Measurements from ENCODE around the gene COPS9. TPM values are rescaled to one million over a fixed set of nuclear protein-coding genes. Genes with fewer than 3 reads are reported as not detected.

Gene COPS9
- total RNA-seq, 2 experiments from 2014 or later = 46.7 to 48.5 TPM

- no peaks in the 10 kb centered on the region for H3K27me3 Mint-ChIP-seq
- peaks cover 43% of the 10 kb centered on the region for H3K36me3 Mint-ChIP-seq (ENCODE audit: low read depth)
- H3K9me3 Mint-ChIP-seq = no peaks in the 10 kb centered on the region
- H3K9me3 ChIP-seq (ENCODE audit: control insufficient read depth in 1 of 2, insufficient read depth in 1 of 2, low read length in 2 of 2) = no peaks in the 10 kb centered on the region
- H3K27ac Mint-ChIP-seq = peak overlapping the region; percentile 71
- H3K4me1 ChIP-seq (ENCODE audit: insufficient read depth, low read length) = peaks cover 33% of the 10 kb centered on the region
- no peak for TF ChIP-seq CTCF (IDR thresholded peaks at IDR 0.05)
- H3K36me3 ChIP-seq (ENCODE audit: insufficient read depth, low read length) = peaks cover 21% of the 10 kb centered on the region
- POLR2A ChIA-PET = no interaction called here
- ATAC-seq (ENCODE audit: poor library complexity) = peak; percentile 41
- peak overlapping the region; percentile 94 for H3K4me3 ChIP-seq (ENCODE audit: low read length)
- peak in 5 of 14 experiments; percentile 9 to 49 (median 22) for DNase-seq
- peak overlapping the region in 1 of 2 donors; percentile 24 for H3K27ac ChIP-seq (ENCODE audit: low read depth in 1 of 2, low read length in 2 of 2)
- intact Hi-C loops (cut with DNase I, micrococcal nuclease) = loop anchor here in 1 of 2 experiments (5.0 to 10.0 kb wide), 3 partner anchors 428 to 1712 kb away; partner anchors contain the start of genes ASB1, DUSP28, HDAC4 and RNPEPL1
- peaks cover 33% of the 10 kb centered on the region for H3K4me1 Mint-ChIP-seq (ENCODE audit: low read depth)
- CTCF ChIA-PET = no interaction called here
- peaks cover 0 to 2% of the 10 kb centered on the region in 2 experiments for H3K27me3 ChIP-seq (ENCODE audit: control insufficient read depth in 1 of 2, insufficient read depth in 2 of 2, low read length in 2 of 2)
- H3K4me3 Mint-ChIP-seq = peak overlapping the region; percentile 95
Measured at GRCh38 chr2:240136671-240137292, 677 bp upstream of the COPS9 start.

DNA sequence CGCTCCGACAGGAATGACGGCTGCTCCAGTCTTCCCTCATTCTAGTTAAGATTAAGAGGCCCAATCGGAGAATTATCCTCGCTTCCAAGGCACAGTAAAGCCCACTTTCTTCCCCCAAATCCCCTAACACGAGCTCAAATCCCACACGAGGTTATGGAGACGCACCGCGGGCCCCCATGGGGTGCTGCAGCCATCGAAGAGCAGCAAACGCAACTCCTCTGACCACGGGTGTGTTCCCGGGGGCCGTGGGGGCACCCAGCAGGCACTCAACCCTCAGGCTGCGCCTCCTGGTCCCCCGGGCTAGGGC, 446 bp downstream of the COPS9 start:
- POLR2A ChIA-PET = no interaction called here
- Histone ChIP-seq H3K27me3 (ENCODE audit: control insufficient read depth in 1 of 2, insufficient read depth in 2 of 2, low read length in 2 of 2) (no peaks in the 10 kb centered on the region), H3K9me3 (ENCODE audit: control insufficient read depth in 1 of 2, insufficient read depth in 1 of 2, low read length in 2 of 2) (no peaks in the 10 kb centered on the region), H3K4me1 (ENCODE audit: insufficient read depth, low read length) (peaks cover 33% of the 10 kb centered on the region), H3K27ac (ENCODE audit: low read depth in 1 of 2, low read length in 2 of 2) (peak overlapping the region; percentile 24 to 40), H3K36me3 (ENCODE audit: insufficient read depth, low read length) (peaks cover 31% of the 10 kb centered on the region), H3K4me3 (ENCODE audit: low read length) (peak overlapping the region; percentile 94)
- H3K9me3 Mint-ChIP-seq = no peaks in the 10 kb centered on the region
- no peak for TF ChIP-seq CTCF (IDR thresholded peaks at IDR 0.05)
- H3K4me3 Mint-ChIP-seq = peak overlapping the region; percentile 95
- CTCF ChIA-PET = interaction anchor here (1.0 kb wide), 1 partner anchor 8 kb away, joined by 5 read pairs; no protein-coding TSS in a partner anchor
- peaks cover 33% of the 10 kb centered on the region for H3K4me1 Mint-ChIP-seq (ENCODE audit: low read depth)
- intact Hi-C loops (cut with DNase I, micrococcal nuclease) = loop anchor here in 1 of 2 experiments (2.0 to 10.0 kb wide), 4 partner anchors 111 to 1711 kb away; partner anchors contain the start of genes ASB1, DUSP28, HDAC4 and NDUFA10
- no peak for DNase-seq
- peaks cover 54% of the 10 kb centered on the region for H3K36me3 Mint-ChIP-seq (ENCODE audit: low read depth)
- no peaks in the 10 kb centered on the region for H3K27me3 Mint-ChIP-seq
- H3K27ac Mint-ChIP-seq = peak overlapping the region; percentile 71
- ATAC-seq (ENCODE audit: poor library complexity) = peak; percentile 6

DNA sequence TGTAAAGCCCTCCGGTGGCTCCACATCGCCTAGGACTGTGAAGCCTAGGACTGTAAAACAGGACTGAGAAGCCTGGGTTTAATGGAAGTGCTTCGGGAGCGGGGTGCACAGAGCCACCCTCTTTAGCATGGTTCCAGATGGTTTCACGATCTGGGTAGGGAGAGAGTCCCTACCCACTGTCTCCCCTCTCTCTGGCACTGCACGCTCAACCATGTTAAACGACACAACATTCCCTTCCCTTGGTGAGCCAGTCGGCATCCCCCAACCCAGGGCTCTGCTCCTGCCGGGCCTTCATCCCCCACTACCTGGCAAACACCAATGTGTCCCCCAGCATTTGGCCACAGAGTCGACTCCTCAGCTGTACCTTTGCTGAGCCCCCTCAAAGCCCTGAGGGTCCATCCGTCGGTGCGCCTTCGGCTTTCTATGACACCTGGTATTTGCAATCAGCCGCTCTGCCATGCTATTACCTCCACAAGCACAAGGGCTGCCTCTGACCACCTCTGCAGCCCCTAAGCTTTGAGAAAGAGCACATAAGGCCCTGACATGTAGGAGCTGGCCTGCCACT, 1.1 kb downstream of the COPS9 start:
- peak overlapping the region in 1 of 2 donors; percentile 40 for H3K27ac ChIP-seq (ENCODE audit: low read depth in 1 of 2, low read length in 2 of 2)
- H3K27me3 Mint-ChIP-seq = no peaks in the 10 kb centered on the region
- H3K9me3 Mint-ChIP-seq = no peaks in the 10 kb centered on the region
- DNase-seq (no peak), ATAC-seq (ENCODE audit: poor library complexity) (no peak)
- intact Hi-C loops (cut with DNase I, micrococcal nuclease) = loop anchor here in 1 of 2 experiments (2.0 to 10.0 kb wide), 4 partner anchors 110 to 1710 kb away; partner anchors contain the start of genes ASB1, DUSP28, HDAC4 and NDUFA10
- POLR2A ChIA-PET = no interaction called here
- H3K27me3 ChIP-seq (ENCODE audit: control insufficient read depth in 1 of 2, insufficient read depth in 2 of 2, low read length in 2 of 2) = no peaks in the 10 kb centered on the region
- H3K4me3 Mint-ChIP-seq = peak overlapping the region; percentile 95
- H3K4me1 ChIP-seq (ENCODE audit: insufficient read depth, low read length) = peaks cover 33% of the 10 kb centered on the region
- H3K9me3 ChIP-seq (ENCODE audit: control insufficient read depth in 1 of 2, insufficient read depth in 1 of 2, low read length in 2 of 2) = no peaks in the 10 kb centered on the region
- H3K36me3 Mint-ChIP-seq (ENCODE audit: low read depth) = peaks cover 61% of the 10 kb centered on the region
- no peak for TF ChIP-seq CTCF (IDR thresholded peaks at IDR 0.05)
- CTCF ChIA-PET = interaction anchor here (1.0 to 1.2 kb wide), 2 partner anchors 9 kb away, joined by 3 to 5 read pairs; no protein-coding TSS in a partner anchor
- peaks cover 33% of the 10 kb centered on the region for H3K4me1 Mint-ChIP-seq (ENCODE audit: low read depth)
- H3K4me3 ChIP-seq (ENCODE audit: low read length) = peak overlapping the region; percentile 94
- peak overlapping the region; percentile 71 for H3K27ac Mint-ChIP-seq
- H3K36me3 ChIP-seq (ENCODE audit: insufficient read depth, low read length) = peaks cover 36% of the 10 kb centered on the region

All from CD4-positive, alpha-beta T cell (primary cell).